ENCODE measurements around the gene SRGAP1.

GRCh38 chr12:64203775-64204174, 359.3 kb downstream of the SRGAP1 start:
- no peak for TF ChIP-seq EZH2phosphoT487 (IDR thresholded peaks at IDR 0.05; ENCODE audit: insufficient read depth, low read depth)
- no peak for TF ChIP-seq EZH2 (IDR thresholded peaks at IDR 0.05; ENCODE audit: insufficient read depth, poor library complexity, severe bottlenecking)
